ENCODE results near the gene TMA7B.

Gene TMA7B

DNA sequence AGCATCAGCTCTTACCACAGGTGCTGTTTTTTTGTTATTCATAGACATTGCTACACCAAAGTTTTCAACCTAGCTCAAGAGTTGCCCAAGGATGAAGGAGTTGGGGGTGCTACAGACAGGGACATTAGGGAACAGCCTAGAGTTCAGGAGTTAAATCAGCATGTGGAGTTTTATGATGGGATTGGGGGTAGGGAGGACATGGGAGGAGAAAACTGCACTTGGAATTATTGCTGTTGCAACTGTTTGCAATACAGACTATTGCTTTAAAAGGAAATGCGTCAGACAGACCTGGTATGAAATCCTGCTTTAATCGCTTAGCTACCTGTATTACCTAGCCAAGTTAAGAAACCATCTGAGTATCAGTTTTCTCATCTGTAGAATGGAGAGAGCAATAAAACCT is 6.3 kb downstream of the TMA7B start:
- H3K27ac ChIP-seq: no peak overlapping the region

DNA sequence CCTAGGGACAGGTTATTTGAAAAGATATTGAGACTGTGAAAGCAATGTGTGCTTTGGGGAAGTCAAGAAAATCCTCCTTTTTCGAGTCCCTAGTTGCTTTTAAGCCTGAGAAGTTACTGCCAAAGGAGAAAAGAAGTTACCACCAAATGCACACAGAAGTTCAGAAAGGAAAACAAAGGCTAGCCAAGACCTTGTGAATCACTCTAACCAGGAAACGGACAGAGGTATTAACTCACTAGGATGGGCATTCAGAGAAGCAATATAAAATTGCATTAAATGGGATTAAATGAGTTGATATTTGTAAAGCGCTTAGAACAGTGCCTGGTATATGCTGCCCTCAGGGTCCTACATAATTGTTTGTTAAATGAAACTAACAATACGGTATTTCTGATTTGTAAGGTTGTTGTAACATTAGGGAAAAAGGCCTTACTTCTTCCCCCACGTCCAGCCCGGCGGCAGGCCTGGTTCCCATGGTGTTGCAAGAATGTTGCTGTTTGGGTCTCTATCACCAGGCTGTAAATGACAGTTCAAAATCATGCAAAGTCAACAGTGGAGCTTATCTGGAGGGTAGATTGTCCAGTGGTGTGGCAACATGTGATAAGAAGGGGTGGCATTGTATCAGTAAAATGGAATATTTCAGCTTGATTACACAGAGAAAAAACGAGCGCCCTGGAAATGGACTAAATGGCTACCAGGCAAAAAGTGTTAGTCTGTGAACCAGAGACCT is 7.1 kb downstream of the TMA7B start:
- TF ChIP-seq, protein P1, sequence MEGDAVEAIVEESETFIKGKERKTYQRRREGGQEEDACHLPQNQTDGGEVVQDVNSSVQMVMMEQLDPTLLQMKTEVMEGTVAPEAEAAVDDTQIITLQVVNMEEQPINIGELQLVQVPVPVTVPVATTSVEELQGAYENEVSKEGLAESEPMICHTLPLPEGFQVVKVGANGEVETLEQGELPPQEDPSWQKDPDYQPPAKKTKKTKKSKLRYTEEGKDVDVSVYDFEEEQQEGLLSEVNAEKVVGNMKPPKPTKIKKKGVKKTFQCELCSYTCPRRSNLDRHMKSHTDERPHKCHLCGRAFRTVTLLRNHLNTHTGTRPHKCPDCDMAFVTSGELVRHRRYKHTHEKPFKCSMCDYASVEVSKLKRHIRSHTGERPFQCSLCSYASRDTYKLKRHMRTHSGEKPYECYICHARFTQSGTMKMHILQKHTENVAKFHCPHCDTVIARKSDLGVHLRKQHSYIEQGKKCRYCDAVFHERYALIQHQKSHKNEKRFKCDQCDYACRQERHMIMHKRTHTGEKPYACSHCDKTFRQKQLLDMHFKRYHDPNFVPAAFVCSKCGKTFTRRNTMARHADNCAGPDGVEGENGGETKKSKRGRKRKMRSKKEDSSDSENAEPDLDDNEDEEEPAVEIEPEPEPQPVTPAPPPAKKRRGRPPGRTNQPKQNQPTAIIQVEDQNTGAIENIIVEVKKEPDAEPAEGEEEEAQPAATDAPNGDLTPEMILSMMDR (conservative IDR thresholded peaks at IDR 0.05): no peak
- TF ChIP-seq ZFX (IDR thresholded peaks at IDR 0.05): no peak
- H3K27ac ChIP-seq: no peak overlapping the region; the same call in 1 of the 2 replicates

More for the DNA sequence above, 6.3 kb downstream of the TMA7B start:
- no peak for TF ChIP-seq ZFX (IDR thresholded peaks at IDR 0.05)
- TF ChIP-seq, protein P1 (conservative IDR thresholded peaks at IDR 0.05): no peak

DNA sequence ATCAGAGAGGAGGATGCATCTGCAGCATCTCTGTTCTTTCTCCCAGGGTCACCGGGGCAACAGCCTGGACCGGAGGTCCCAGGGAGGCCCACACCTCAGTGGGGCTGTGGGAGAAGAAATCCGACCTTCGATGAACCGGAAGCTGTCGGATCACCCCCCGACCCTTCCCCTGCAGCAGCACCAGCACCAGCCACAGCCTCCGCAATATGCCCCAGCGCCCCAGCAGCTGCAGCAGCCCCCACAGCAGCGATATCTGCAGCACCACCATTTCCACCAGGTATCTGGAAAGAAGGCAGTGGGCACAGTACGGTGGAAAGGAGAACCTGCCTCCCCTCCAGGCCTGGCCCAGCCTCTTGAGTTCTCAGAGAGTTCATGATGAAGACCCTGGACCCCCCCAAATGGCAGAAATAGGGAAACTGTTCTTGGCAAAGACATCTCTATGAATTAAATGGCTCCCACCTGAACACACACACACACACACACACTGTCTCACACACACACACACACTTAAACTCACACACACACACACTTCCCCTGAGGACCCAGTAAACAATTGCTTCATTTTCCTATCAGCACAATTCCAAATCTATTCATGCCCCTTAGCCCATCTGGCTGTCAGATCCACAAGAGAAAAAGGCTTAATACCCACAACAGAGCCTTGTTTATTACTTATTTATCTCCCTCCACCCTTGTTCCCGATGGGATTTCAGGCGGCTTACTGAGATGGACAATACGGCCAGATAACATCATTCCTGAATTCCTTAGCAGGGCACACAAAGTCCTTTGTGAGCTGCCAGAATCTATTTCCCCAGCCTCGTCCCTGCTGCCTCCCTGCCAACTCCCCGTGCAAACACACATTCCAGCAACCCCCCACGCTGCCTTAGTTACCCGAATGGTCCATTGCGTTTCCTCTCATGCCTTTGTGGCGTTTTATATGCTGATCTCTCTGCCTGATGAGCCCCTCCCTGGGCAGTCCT is 8.1 kb downstream of the TMA7B start:
- peak overlapping the region; percentile 46 for H3K27ac ChIP-seq
- TF ChIP-seq, protein P1 (conservative IDR thresholded peaks at IDR 0.05): no peak
- no peak for TF ChIP-seq ZFX (IDR thresholded peaks at IDR 0.05)

DNA sequence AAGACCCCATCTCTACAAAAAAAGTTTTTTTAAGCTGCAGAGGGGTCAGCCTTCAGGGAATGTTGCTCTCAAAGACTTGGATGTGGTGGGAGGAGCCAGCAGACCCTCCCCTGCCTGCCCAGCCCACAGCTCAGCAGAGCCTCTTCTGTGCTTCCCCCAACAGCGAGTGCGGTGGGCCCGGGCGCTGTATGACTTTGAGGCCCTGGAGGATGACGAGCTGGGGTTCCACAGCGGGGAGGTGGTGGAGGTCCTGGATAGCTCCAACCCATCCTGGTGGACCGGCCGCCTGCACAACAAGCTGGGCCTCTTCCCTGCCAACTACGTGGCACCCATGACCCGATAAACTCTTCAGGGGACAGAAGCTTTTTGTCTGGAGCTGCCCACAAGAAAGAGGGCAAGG is 10.5 kb downstream of the TMA7B start:
- no peak overlapping the region for H3K27ac ChIP-seq
- TF ChIP-seq, protein P1 (conservative IDR thresholded peaks at IDR 0.05): no peak
- TF ChIP-seq ZFX (IDR thresholded peaks at IDR 0.05): no peak

DNA sequence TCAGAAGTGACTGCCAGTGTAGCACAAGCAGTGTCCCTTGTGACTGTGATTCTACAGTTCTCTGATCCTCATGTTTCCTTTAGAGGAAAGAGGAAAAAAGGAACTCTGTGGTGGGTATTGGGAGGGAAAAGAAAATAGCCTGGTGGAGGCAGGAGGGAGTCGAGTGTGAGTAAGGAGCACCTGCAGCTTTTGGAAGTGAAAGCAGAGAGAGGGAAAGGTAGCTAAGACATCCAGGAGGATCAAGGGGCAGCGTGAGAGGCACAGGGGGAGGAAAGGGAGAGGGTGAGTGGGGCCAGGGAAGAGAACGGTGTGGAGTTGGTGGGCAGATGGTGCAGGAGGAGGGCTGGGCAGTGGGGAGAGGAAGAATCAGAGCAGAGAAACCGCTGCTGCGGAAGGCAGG is 12.4 kb downstream of the TMA7B start:
- TF ChIP-seq, protein P1 (conservative IDR thresholded peaks at IDR 0.05): no peak
- TF ChIP-seq ZFX (IDR thresholded peaks at IDR 0.05): no peak
- H3K27ac ChIP-seq: no peak overlapping the region

DNA sequence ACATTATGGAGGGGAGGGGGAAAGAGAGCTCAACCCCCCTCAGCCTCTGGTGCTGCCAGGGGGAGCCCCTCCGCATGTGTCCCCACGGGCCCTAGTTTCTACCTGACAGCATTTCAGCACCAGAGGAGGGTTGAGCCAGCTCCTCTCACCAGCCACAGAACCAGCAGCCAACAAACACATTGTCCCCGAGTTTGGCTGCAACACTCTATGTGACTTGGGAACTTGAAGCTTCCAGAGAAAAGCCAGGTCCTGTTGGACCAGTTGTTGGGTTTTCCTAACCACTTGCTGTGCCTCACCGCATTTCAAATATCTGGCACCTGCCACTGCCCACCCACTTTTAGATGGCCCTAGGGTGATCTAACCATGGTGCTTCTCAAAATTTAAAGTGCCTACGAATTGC is 13.5 kb downstream of the TMA7B start:
- H3K27ac ChIP-seq: no peak overlapping the region
- TF ChIP-seq, protein P1 (conservative IDR thresholded peaks at IDR 0.05): no peak
- TF ChIP-seq ZFX (IDR thresholded peaks at IDR 0.05): no peak

DNA sequence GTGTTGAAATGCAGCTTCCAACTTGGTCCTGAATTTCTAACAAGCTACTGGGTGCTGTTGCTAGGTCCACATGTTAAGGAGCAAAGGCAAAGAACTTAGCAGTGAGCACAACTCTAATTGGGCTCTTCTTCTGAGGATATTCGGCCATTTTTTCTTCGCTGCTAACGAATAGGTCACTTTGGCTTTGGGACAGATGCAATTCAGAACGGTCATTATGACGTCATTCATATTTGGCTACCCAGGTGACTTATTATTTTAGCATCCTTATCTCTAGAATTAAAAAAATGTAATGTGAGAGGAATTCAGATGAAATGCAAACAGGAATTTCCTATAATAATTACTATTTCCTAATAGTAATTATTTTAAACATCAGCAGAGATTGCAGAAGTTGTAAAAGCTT is 13.9 kb downstream of the TMA7B start:
- no peak overlapping the region for H3K27ac ChIP-seq
- TF ChIP-seq ZFX (IDR thresholded peaks at IDR 0.05): no peak
- TF ChIP-seq, protein P1 (conservative IDR thresholded peaks at IDR 0.05): no peak
